ENCODE measurements around the gene ZNF529.

DNA sequence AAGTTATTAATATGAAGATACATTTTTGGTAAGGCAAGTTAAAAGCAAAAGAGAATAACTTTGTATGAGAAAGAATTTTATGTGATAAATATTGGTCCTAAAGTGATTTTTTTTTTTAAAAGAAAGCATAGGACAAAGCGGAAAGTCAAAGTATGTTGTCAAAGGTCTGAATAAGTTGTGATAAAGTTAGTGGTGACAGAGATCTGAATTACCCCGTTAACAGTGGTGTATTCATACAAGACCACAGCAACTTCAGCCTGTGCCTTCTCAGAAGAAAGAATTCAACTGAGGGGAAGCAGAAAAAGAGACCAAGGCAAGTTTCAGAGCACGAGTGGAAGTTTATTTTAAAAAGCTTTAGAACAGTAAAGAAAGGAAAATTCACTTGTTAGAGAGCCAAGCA lies 64.8 kb downstream of the ZNF529 start:
- TF ChIP-seq EZH2phosphoT487 (IDR thresholded peaks at IDR 0.05; ENCODE audit: insufficient read depth, low read depth) (no peak), EZH2 (IDR thresholded peaks at IDR 0.05; ENCODE audit: insufficient read depth, poor library complexity, severe bottlenecking) (no peak)
